ENCODE measurements around the gene LILRB5. TPM values are rescaled to one million over a fixed set of nuclear protein-coding genes. Genes with fewer than 3 reads are reported as not detected.

LILRB5 gene
- total and polyA plus RNA-seq, 4 donors, result 2.7 to 48.7 (median 11.7) TPM

GRCh38 chr19:54201172-54201701 is 55.8 kb downstream of the LILRB5 start:
- peak overlapping the region; percentile 56 to 59 for H3K4me3 ChIP-seq (ENCODE audit: low read length in 2 of 2)
- H3K27me3 ChIP-seq (ENCODE audit: control insufficient read depth in 1 of 2, insufficient read depth in 2 of 2, low read length in 1 of 2), result no peaks in the 10 kb centered on the region
- H3K36me3 ChIP-seq (ENCODE audit: control insufficient read depth in 1 of 2, insufficient read depth in 2 of 2, low read length in 1 of 2), result peaks cover 0 to 3% of the 10 kb centered on the region in 2 donors
- no peaks in the 10 kb centered on the region for H3K4me1 ChIP-seq (ENCODE audit: control insufficient read depth in 1 of 2, insufficient read depth in 2 of 2, low read length in 2 of 2)
- intact Hi-C loops (cut with DNase I), result loop anchor here in 1 of 2 donors (2.0 to 5.0 kb wide), 2 partner anchors 34 to 64 kb away; partner anchors contain the start of gene CNOT3
- no peak for ATAC-seq (ENCODE audit: low FRiP score)
- peak in 1 of 2 donors; percentile 74 for DNase-seq
- peak overlapping the region in 1 of 2 donors; percentile 81 for H3K27ac ChIP-seq (ENCODE audit: low read depth in 1 of 2, low read length in 2 of 2)
- no peaks in the 10 kb centered on the region for H3K9me3 ChIP-seq (ENCODE audit: control insufficient read depth, low read length)
- WGBS, 2 donors, result 2 to 4% methylated on average over 28 of the region's 28 CpGs

Small RNA genes lying within 50 kb of the gene (microRNA-seq; reads per million reads assigned to microRNA genes)
- gene MIR4752, result 0 reads per million in 2 donors

Other genes with a start within 250 kb of the LILRB5 start
- gene VSTM1, start 193.4 kb downstream of the LILRB5 start, total RNA-seq, result not detected
- not detected for gene VSTM1, start 193.4 kb downstream of the LILRB5 start, polyA plus RNA-seq
- not detected for gene TARM1, start 175.9 kb downstream of the LILRB5 start, total RNA-seq
- gene TARM1, start 175.9 kb downstream of the LILRB5 start, polyA plus RNA-seq, result not detected
- 1 to 10 TPM; 4.4 to 6.0 TPM for gene OSCAR, start 156.5 kb downstream of the LILRB5 start, total RNA-seq
- gene OSCAR, start 156.5 kb downstream of the LILRB5 start, polyA plus RNA-seq, result 1 to 10 TPM in 1 of 2 donors, under 1 TPM in 1; 0.31 to 2.8 TPM
- gene NDUFA3, start 154.4 kb downstream of the LILRB5 start, total RNA-seq, result 10 to 100 TPM; 64.9 to 65.3 TPM
- gene NDUFA3, start 154.4 kb downstream of the LILRB5 start, polyA plus RNA-seq, result 100 to 1,000 TPM in 1 of 2 donors, 10 to 100 TPM in 1; 76.5 to 129 TPM
- gene TFPT, start 141.6 kb downstream of the LILRB5 start, total RNA-seq, result 10 to 100 TPM; 12.9 to 17.3 TPM
- gene TFPT, start 141.6 kb downstream of the LILRB5 start, polyA plus RNA-seq, result 10 to 100 TPM in 1 of 2 donors, 1 to 10 TPM in 1; 8.3 to 29.4 TPM
- gene PRPF31, start 141.5 kb downstream of the LILRB5 start, total RNA-seq, result 10 to 100 TPM; 41.5 to 50.4 TPM
- 10 to 100 TPM; 33.8 to 71.2 TPM for gene PRPF31, start 141.5 kb downstream of the LILRB5 start, polyA plus RNA-seq
- gene CNOT3, start 119.5 kb downstream of the LILRB5 start, total RNA-seq, result 10 to 100 TPM; 33.5 to 35.9 TPM
- 10 to 100 TPM; 10.4 to 54.4 TPM for gene CNOT3, start 119.5 kb downstream of the LILRB5 start, polyA plus RNA-seq
- gene LENG1, start 97.6 kb downstream of the LILRB5 start, total RNA-seq, result 1 to 10 TPM; 5.7 to 6.0 TPM
- gene LENG1, start 97.6 kb downstream of the LILRB5 start, polyA plus RNA-seq, result 10 to 100 TPM in 1 of 2 donors, 1 to 10 TPM in 1; 7.5 to 10.1 TPM
- 1 to 10 TPM; 1.2 to 7.4 TPM for gene TMC4, start 84.1 kb downstream of the LILRB5 start, total RNA-seq
- 10 to 100 TPM in 1 of 2 donors, under 1 TPM in 1; 0.08 to 15.8 TPM for gene TMC4, start 84.1 kb downstream of the LILRB5 start, polyA plus RNA-seq
- gene MBOAT7, start 67.7 kb downstream of the LILRB5 start, total RNA-seq, result 10 to 100 TPM; 31.3 to 40.7 TPM
- 10 to 100 TPM; 11.9 to 22.0 TPM for gene MBOAT7, start 67.7 kb downstream of the LILRB5 start, polyA plus RNA-seq
- 10 to 100 TPM; 24.6 to 28.1 TPM for gene TSEN34, start 66.0 kb downstream of the LILRB5 start, total RNA-seq
- gene TSEN34, start 66.0 kb downstream of the LILRB5 start, polyA plus RNA-seq, result 10 to 100 TPM; 21.5 to 46.3 TPM
- gene RPS9, start 56.4 kb downstream of the LILRB5 start, total RNA-seq, result 1,000 to 10,000 TPM in 1 of 2 donors, 100 to 1,000 TPM in 1; 778 to 1,093 TPM
- 1,000 to 10,000 TPM; 3,636 to 4,281 TPM for gene RPS9, start 56.4 kb downstream of the LILRB5 start, polyA plus RNA-seq
- 10 to 100 TPM; 18.8 to 26.7 TPM for gene LILRB3, start 34.3 kb downstream of the LILRB5 start, total RNA-seq
- gene LILRB3, start 34.3 kb downstream of the LILRB5 start, polyA plus RNA-seq, result 1 to 10 TPM in 1 of 2 donors, under 1 TPM in 1; 0.61 to 1.9 TPM
- gene LILRA6, start 14.5 kb downstream of the LILRB5 start, total RNA-seq, result 10 to 100 TPM; 13.3 to 14.8 TPM
- 1 to 10 TPM in 1 of 2 donors, under 1 TPM in 1; 0.43 to 4.8 TPM for gene LILRA6, start 14.5 kb downstream of the LILRB5 start, polyA plus RNA-seq
- 10 to 100 TPM; 10.2 to 22.7 TPM for gene LILRB2, start 23.8 kb upstream of the LILRB5 start, total RNA-seq
- gene LILRB2, start 23.8 kb upstream of the LILRB5 start, polyA plus RNA-seq, result 1 to 10 TPM in 1 of 2 donors, under 1 TPM in 1; 0.38 to 2.0 TPM
- gene LILRA5, start 55.9 kb upstream of the LILRB5 start, total RNA-seq, result 10 to 100 TPM in 1 of 2 donors, 1 to 10 TPM in 1; 5.5 to 10.8 TPM
- gene LILRA5, start 55.9 kb upstream of the LILRB5 start, polyA plus RNA-seq, result 1 to 10 TPM; 1.7 to 3.5 TPM
- not detected for gene LILRA4, start 81.9 kb upstream of the LILRB5 start, total RNA-seq
- gene LILRA4, start 81.9 kb upstream of the LILRB5 start, polyA plus RNA-seq, result not detected
- 10 to 100 TPM; 27.4 to 78.4 TPM for gene LAIR1, start 107.7 kb upstream of the LILRB5 start, total RNA-seq
- 10 to 100 TPM in 1 of 2 donors, 1 to 10 TPM in 1; 2.1 to 17.2 TPM for gene LAIR1, start 107.7 kb upstream of the LILRB5 start, polyA plus RNA-seq
- gene TTYH1, start 158.2 kb upstream of the LILRB5 start, total RNA-seq, result 1 to 10 TPM in 1 of 2 donors, under 1 TPM in 1; 0.94 to 2.2 TPM
- gene TTYH1, start 158.2 kb upstream of the LILRB5 start, polyA plus RNA-seq, result under 1 TPM in 1 of 2 donors, not detected in 1; 0.03 TPM
- gene LENG8, start 191.9 kb upstream of the LILRB5 start, total RNA-seq, result 100 to 1,000 TPM; 166 to 274 TPM
- 100 to 1,000 TPM in 1 of 2 donors, 10 to 100 TPM in 1; 39.4 to 336 TPM for gene LENG8, start 191.9 kb upstream of the LILRB5 start, polyA plus RNA-seq
- 1 to 10 TPM; 5.4 to 7.4 TPM for gene LENG9, start 206.5 kb upstream of the LILRB5 start, total RNA-seq
- gene LENG9, start 206.5 kb upstream of the LILRB5 start, polyA plus RNA-seq, result 1 to 10 TPM; 2.1 to 6.5 TPM
- gene CDC42EP5, start 216.0 kb upstream of the LILRB5 start, total RNA-seq, result 10 to 100 TPM; 45.0 to 52.8 TPM
- 10 to 100 TPM; 40.4 to 55.2 TPM for gene CDC42EP5, start 216.0 kb upstream of the LILRB5 start, polyA plus RNA-seq
- 1 to 10 TPM in 1 of 2 donors, under 1 TPM in 1; 0.52 to 2.4 TPM for gene LAIR2, start 245.6 kb upstream of the LILRB5 start, total RNA-seq
- gene LAIR2, start 245.6 kb upstream of the LILRB5 start, polyA plus RNA-seq, result not detected